Panc1 (cell line): ENCODE data around the gene CPHXL2. TPM values are rescaled to one million over a fixed set of nuclear protein-coding genes. Genes with fewer than 3 reads are reported as not detected.
A peak's percentile ranks its signal among the peaks of the same experiment; 100 is the strongest.

Experiments used
- ATAC-seq: fragments of 200-7000 bp; cut with Tn5 transposase; 2 replicates; pipeline ENCODE4 v1.9.1; 2020; ENCODE audit warnings: mild to moderate bottlenecking, moderate library complexity
- BruUV-seq: library from RNA; stranded (reverse); fragments of 400-500 nt; replicated peaks from 2 replicates; lab custom pipeline; 2021; lab: Mats Ljungman, UMichigan
- CTCF ChIA-PET: fragments of 300-600 bp; sonication (Branson Sonifier 250); formaldehyde crosslinking; loops from one replicate; lab custom pipeline; 2022; ENCODE audit warnings: antibody characterized with exemption; lab: Charles Lee
- POLR2A ChIA-PET: fragments of 300-600 bp; sonication (Branson Sonifier 250); formaldehyde crosslinking; loops from one replicate; lab custom pipeline; 2022; ENCODE audit warnings: antibody characterized with exemption; lab: Charles Lee
- DNase-seq: peaks from one replicate; pipeline ENCODE4 v3.0.0-alpha.2; 2010; ENCODE audit warnings: low read depth, low spot score
- H3K27ac ChIP-seq: 2 replicates; pipeline ENCODE4 v1.5.1; 2011; ENCODE audit warnings: mild to moderate bottlenecking, low read length, inconsistent platforms
- H3K27me3 ChIP-seq: fragments of 200-500 bp; sonication (Bioruptor generic); 2 replicates; pipeline ENCODE4 v1.6.0; 2014; ENCODE audit warnings: low read length, inconsistent platforms; ENCODE audit not compliant: control insufficient read depth, insufficient read depth
- H3K36me3 ChIP-seq: fragments of 200-500 bp; sonication (Bioruptor generic); 2 replicates; pipeline ENCODE4 v1.5.1; 2014; ENCODE audit warnings: inconsistent platforms, mild to moderate bottlenecking, low read length, moderate library complexity; ENCODE audit not compliant: control insufficient read depth, insufficient read depth
- H3K4me1 ChIP-seq: 2 replicates; pipeline ENCODE4 v1.5.1; 2011; ENCODE audit warnings: inconsistent platforms, mild to moderate bottlenecking, low read length, moderate library complexity; ENCODE audit not compliant: control insufficient read depth, insufficient read depth
- H3K4me3 ChIP-seq, 2 experiments: 2 replicates each; pipeline ENCODE4 v1.5.1; 2011 to 2012; ENCODE audit warnings: low read depth in 2 of 2, low read length in 2 of 2, mild to moderate bottlenecking in 2 of 2, inconsistent platforms in 1 of 2, moderate library complexity in 1 of 2
- H3K9me3 ChIP-seq: fragments of 200-500 bp; sonication (Bioruptor generic); 2 replicates; pipeline ENCODE4 v1.5.1; 2014; ENCODE audit warnings: low read depth, mild to moderate bottlenecking, inconsistent platforms, low read length, moderate library complexity; ENCODE audit not compliant: control insufficient read depth, insufficient read depth
- POLR2AphosphoS5 ChIP-seq: IDR thresholded peaks from 2 replicates; pipeline ENCODE4 v1.6.1; 2012; ENCODE audit warnings: mild to moderate bottlenecking, low read depth, low read length, moderate library complexity
- SIN3A ChIP-seq: IDR thresholded peaks from 2 replicates; pipeline ENCODE4 v1.6.1; 2012; ENCODE audit warnings: low read depth, mild to moderate bottlenecking, low read length, moderate library complexity, borderline replicate concordance; ENCODE audit not compliant: insufficient read depth
- TCF7L2 ChIP-seq: IDR thresholded peaks from 2 replicates; pipeline ENCODE4 v1.6.1; 2011; ENCODE audit warnings: mild to moderate bottlenecking, low read depth, low read length, inconsistent platforms
- in situ Hi-C: cut with HindIII; loops from 2 replicates; pipeline ENCODE4 v1.10.0; 2016; ENCODE audit warnings: low sequenced_read_pairs, low pct_unique_long_range_greater_than_20kb
- intact Hi-C: fragments of 100-400 bp; cut with micrococcal nuclease; formaldehyde crosslinking; loops from one replicate; pipeline ENCODE4 v1.10.0; 2022; ENCODE audit not compliant: unreplicated experiment
- total RNA-seq: library from RNA; stranded (reverse); gene quantifications from one replicate; pipeline ENCODE4 v1.2.1, GENCODE V29; 2021; ENCODE audit not compliant: unreplicated experiment
- TF ChIP-seq, protein P1 (sequence below): fragments of 450-650 bp; IDR thresholded peaks from 2 replicates; pipeline ENCODE4 v1.5.1; 2017; ENCODE audit warnings: mild to moderate bottlenecking
- TF ChIP-seq, protein P2 (sequence below), 2 experiments: IDR thresholded peaks; 2 replicates each; pipeline ENCODE4 v1.6.1; 2011 to 2012; ENCODE audit warnings: low read depth in 2 of 2, control low read depth in 1 of 2, low read length in 1 of 2, mild to moderate bottlenecking in 1 of 2, moderate library complexity in 1 of 2; ENCODE audit not compliant: insufficient read depth in 1 of 2

The CPHXL2 gene
- total RNA-seq, 1 experiment from 2014 or later: not detected

DNA sequence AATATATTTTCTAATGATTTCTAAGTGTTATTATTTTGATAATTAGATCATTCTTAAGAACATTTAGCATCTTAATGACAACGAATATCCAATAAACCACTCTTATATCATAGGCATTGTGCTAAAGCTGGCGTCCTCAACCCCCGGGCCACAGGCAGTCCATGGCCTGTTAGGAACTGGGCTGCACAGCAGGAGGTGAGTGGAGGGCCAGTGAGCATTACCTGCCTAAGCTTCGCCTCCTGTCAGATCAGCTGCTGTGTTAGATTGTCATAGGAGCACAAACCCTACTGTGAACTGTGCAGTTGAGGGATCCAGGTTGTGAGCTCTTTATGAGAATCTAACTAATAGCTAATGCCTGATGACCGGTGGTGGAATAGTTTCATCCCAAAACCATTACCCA lies 20.8 kb upstream of the CPHXL2 start:
- DNase-seq (no peak), ATAC-seq (no peak)
- POLR2A ChIA-PET: no interaction called here
- TF ChIP-seq SIN3A (no peak), TCF7L2 (no peak), POLR2AphosphoS5 (no peak)
- TF ChIP-seq, protein P1, sequence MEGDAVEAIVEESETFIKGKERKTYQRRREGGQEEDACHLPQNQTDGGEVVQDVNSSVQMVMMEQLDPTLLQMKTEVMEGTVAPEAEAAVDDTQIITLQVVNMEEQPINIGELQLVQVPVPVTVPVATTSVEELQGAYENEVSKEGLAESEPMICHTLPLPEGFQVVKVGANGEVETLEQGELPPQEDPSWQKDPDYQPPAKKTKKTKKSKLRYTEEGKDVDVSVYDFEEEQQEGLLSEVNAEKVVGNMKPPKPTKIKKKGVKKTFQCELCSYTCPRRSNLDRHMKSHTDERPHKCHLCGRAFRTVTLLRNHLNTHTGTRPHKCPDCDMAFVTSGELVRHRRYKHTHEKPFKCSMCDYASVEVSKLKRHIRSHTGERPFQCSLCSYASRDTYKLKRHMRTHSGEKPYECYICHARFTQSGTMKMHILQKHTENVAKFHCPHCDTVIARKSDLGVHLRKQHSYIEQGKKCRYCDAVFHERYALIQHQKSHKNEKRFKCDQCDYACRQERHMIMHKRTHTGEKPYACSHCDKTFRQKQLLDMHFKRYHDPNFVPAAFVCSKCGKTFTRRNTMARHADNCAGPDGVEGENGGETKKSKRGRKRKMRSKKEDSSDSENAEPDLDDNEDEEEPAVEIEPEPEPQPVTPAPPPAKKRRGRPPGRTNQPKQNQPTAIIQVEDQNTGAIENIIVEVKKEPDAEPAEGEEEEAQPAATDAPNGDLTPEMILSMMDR: no peak
- TF ChIP-seq, protein P2, sequence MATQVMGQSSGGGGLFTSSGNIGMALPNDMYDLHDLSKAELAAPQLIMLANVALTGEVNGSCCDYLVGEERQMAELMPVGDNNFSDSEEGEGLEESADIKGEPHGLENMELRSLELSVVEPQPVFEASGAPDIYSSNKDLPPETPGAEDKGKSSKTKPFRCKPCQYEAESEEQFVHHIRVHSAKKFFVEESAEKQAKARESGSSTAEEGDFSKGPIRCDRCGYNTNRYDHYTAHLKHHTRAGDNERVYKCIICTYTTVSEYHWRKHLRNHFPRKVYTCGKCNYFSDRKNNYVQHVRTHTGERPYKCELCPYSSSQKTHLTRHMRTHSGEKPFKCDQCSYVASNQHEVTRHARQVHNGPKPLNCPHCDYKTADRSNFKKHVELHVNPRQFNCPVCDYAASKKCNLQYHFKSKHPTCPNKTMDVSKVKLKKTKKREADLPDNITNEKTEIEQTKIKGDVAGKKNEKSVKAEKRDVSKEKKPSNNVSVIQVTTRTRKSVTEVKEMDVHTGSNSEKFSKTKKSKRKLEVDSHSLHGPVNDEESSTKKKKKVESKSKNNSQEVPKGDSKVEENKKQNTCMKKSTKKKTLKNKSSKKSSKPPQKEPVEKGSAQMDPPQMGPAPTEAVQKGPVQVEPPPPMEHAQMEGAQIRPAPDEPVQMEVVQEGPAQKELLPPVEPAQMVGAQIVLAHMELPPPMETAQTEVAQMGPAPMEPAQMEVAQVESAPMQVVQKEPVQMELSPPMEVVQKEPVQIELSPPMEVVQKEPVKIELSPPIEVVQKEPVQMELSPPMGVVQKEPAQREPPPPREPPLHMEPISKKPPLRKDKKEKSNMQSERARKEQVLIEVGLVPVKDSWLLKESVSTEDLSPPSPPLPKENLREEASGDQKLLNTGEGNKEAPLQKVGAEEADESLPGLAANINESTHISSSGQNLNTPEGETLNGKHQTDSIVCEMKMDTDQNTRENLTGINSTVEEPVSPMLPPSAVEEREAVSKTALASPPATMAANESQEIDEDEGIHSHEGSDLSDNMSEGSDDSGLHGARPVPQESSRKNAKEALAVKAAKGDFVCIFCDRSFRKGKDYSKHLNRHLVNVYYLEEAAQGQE (IDR thresholded peaks at IDR 0.05; ENCODE audit: insufficient read depth in 1 of 2, low read depth in 2 of 2, low read length in 1 of 2): no peak
- Histone ChIP-seq H3K27me3 (no peaks in the 10 kb centered on the region), H3K4me3 (no peak overlapping the region), H3K36me3 (no peaks in the 10 kb centered on the region), H3K4me1 (no peaks in the 10 kb centered on the region), H3K9me3 (no peaks in the 10 kb centered on the region), H3K27ac (no peak overlapping the region)
- no TSS peak for BruUV-seq
- in situ Hi-C loops: no loop called here
- intact Hi-C loops: no loop called here
- CTCF ChIA-PET: no interaction called here

DNA sequence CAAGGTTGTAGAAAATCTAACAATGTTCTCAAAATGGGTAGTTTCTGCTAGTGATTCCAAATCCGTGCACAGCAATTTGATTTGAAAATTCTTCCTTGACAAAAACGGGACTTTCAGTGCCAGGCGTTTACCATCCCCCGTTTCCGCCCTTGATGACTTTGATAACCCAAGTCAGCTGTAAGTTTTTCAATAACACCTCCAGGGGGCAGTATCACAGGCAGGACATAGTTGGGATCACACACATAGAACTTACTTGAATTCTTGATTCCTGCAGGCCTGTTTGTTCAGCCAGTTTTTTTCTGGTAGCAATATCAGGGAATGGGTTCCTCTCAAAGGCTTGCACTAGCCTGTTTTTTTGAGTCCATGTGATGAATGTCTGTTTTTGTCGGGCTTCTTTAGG lies 18.9 kb upstream of the CPHXL2 start:
- intact Hi-C loops (no loop called here), in situ Hi-C loops (no loop called here)
- H3K4me1 ChIP-seq: no peaks in the 10 kb centered on the region
- BruUV-seq: no TSS peak
- H3K27ac ChIP-seq: no peak overlapping the region
- no peaks in the 10 kb centered on the region for H3K9me3 ChIP-seq
- no peaks in the 10 kb centered on the region for H3K36me3 ChIP-seq
- CTCF ChIA-PET: no interaction called here
- no peak overlapping the region for H3K4me3 ChIP-seq
- no peaks in the 10 kb centered on the region for H3K27me3 ChIP-seq
- DNase-seq (no peak), ATAC-seq (no peak)
- POLR2A ChIA-PET: no interaction called here
- TF ChIP-seq, protein P1: peak; percentile 22
- no peak for TF ChIP-seq SIN3A
